ENCODE measurements around the gene PARP1. TPM values are rescaled to one million over a fixed set of nuclear protein-coding genes. Genes with fewer than 3 reads are reported as not detected.
A peak's percentile ranks its signal among the peaks of the same experiment; 100 is the strongest.

The PARP1 gene
- total RNA-seq, 4 donors from 2014 or later: 56.1 to 119 (median 85.0) TPM

GRCh38 chr1:226332947-226333346 lies 74.9 kb downstream of the PARP1 start:
- intact Hi-C loops (cut with DNase I): no loop called here
- 45 to 50% methylated on average over 2 of the region's 2 CpGs for WGBS, 2 donors

GRCh38 chr1:226329237-226329636 lies 78.7 kb downstream of the PARP1 start:
- no peak overlapping the region for H3K4me3 ChIP-seq
- no peaks in the 10 kb centered on the region for H3K36me3 ChIP-seq
- no peak for TF ChIP-seq CTCF (IDR thresholded peaks at IDR 0.05)
- TF ChIP-seq POLR2A (IDR thresholded peaks at IDR 0.05): no peak
- peaks cover 0 to 5% (median 0%) of the 10 kb centered on the region in 3 donors for H3K4me1 ChIP-seq
- no peaks in the 10 kb centered on the region for H3K9me3 ChIP-seq
- H3K27me3 ChIP-seq: peaks cover 0 to 6% (median 0%) of the 10 kb centered on the region in 4 donors
- no peak overlapping the region for H3K27ac ChIP-seq
- WGBS, 2 donors: 93 to 96% methylated on average over 3 of the region's 3 CpGs
- no peak for DNase-seq
- intact Hi-C loops (cut with DNase I): no loop called here

More at GRCh38 chr1:226332947-226333346, 74.9 kb downstream of the PARP1 start:
- Histone ChIP-seq H3K9me3 (no peaks in the 10 kb centered on the region), H3K27me3 (peaks cover 0 to 6% (median 0%) of the 10 kb centered on the region in 4 donors), H3K4me1 (peaks cover 0 to 5% (median 0%) of the 10 kb centered on the region in 3 donors), H3K4me3 (peak overlapping the region in 1 of 4 donors; percentile 37), H3K27ac (no peak overlapping the region), H3K36me3 (no peaks in the 10 kb centered on the region)
- DNase-seq: no peak
- TF ChIP-seq POLR2A (IDR thresholded peaks at IDR 0.05) (no peak), CTCF (IDR thresholded peaks at IDR 0.05) (no peak)

GRCh38 chr1:226327761-226328162 lies 80.1 kb downstream of the PARP1 start:
- no peaks in the 10 kb centered on the region for H3K9me3 ChIP-seq
- TF ChIP-seq POLR2A (IDR thresholded peaks at IDR 0.05): no peak
- TF ChIP-seq CTCF (IDR thresholded peaks at IDR 0.05): no peak
- H3K27ac ChIP-seq: no peak overlapping the region
- no peak for DNase-seq
- no peaks in the 10 kb centered on the region for H3K36me3 ChIP-seq
- no peak overlapping the region for H3K4me3 ChIP-seq
- 50 to 72% methylated on average over 2 of the region's 2 CpGs for WGBS, 2 donors
- peaks cover 0 to 6% (median 0%) of the 10 kb centered on the region in 4 donors for H3K27me3 ChIP-seq
- intact Hi-C loops (cut with DNase I): no loop called here
- no peaks in the 10 kb centered on the region for H3K4me1 ChIP-seq

- WGBS, 2 donors: 11 to 40% methylated on average over 1 of the region's 1 CpG
- no peak for DNase-seq
Observed at GRCh38 chr1:226325178-226325577, 82.7 kb downstream of the PARP1 start.

GRCh38 chr1:226324479-226324878 lies 83.4 kb downstream of the PARP1 start:
- Histone ChIP-seq H3K27me3 (peaks cover 0 to 15% (median 0%) of the 10 kb centered on the region in 4 donors), H3K9me3 (no peaks in the 10 kb centered on the region), H3K4me1 (no peaks in the 10 kb centered on the region), H3K27ac (no peak overlapping the region), H3K4me3 (no peak overlapping the region), H3K36me3 (no peaks in the 10 kb centered on the region)
- TF ChIP-seq POLR2A (IDR thresholded peaks at IDR 0.05) (no peak), CTCF (IDR thresholded peaks at IDR 0.05) (no peak)
- no peak for DNase-seq
- intact Hi-C loops (cut with DNase I): no loop called here

More at GRCh38 chr1:226325178-226325577, 82.7 kb downstream of the PARP1 start:
- H3K4me3 ChIP-seq: no peak overlapping the region
- H3K36me3 ChIP-seq: no peaks in the 10 kb centered on the region
- H3K27ac ChIP-seq: no peak overlapping the region
- peaks cover 0 to 15% (median 0%) of the 10 kb centered on the region in 4 donors for H3K27me3 ChIP-seq
- no peaks in the 10 kb centered on the region for H3K4me1 ChIP-seq
- no peaks in the 10 kb centered on the region for H3K9me3 ChIP-seq
- TF ChIP-seq POLR2A (IDR thresholded peaks at IDR 0.05): no peak
- no peak for TF ChIP-seq CTCF (IDR thresholded peaks at IDR 0.05)
- intact Hi-C loops (cut with DNase I): no loop called here

Data from esophagus squamous epithelium (tissue), 5 donors.